Activated CD4-positive, alpha-beta T cell treated with anti-CD3 and anti-CD28 coated beads, Interleukin-2, amount 10 ng/mL, durations not matched to agents 24 days and 14 days (primary cell): ENCODE data around the gene NENF. TPM values are rescaled to one million over a fixed set of nuclear protein-coding genes. Genes with fewer than 3 reads are reported as not detected.
A peak's percentile ranks its signal among the peaks of the same experiment; 100 is the strongest.

Experiments
- DNase-seq: peaks from one replicate; pipeline ENCODE4 v3.0.0; 2022
- H3K27ac Mint-ChIP-seq: one replicate; pipeline ENCODE4 v1.8.0; 2022; ENCODE audit warnings: mild to moderate bottlenecking, mixed read lengths
- H3K27me3 Mint-ChIP-seq: one replicate; pipeline ENCODE4 v1.8.0; 2022; ENCODE audit warnings: mixed read lengths
- H3K36me3 Mint-ChIP-seq: one replicate; pipeline ENCODE4 v1.8.0; 2022; ENCODE audit warnings: low read depth, mild to moderate bottlenecking, mixed read lengths
- H3K4me1 Mint-ChIP-seq: one replicate; pipeline ENCODE4 v1.8.0; 2021; ENCODE audit warnings: mixed read lengths
- H3K4me3 Mint-ChIP-seq: one replicate; pipeline ENCODE4 v1.8.0; 2022; ENCODE audit warnings: mild to moderate bottlenecking, moderate library complexity, mixed read lengths
- H3K9me3 Mint-ChIP-seq: one replicate; pipeline ENCODE4 v1.8.0; 2021; ENCODE audit warnings: mixed read lengths
- intact Hi-C: fragments of 100-400 bp; cut with micrococcal nuclease; formaldehyde crosslinking; loops from one replicate; pipeline ENCODE4 v1.15.1; 2023
- total RNA-seq: library from RNA; stranded (reverse); gene quantifications from 2 replicates; pipeline ENCODE4 v1.2.3, GENCODE V29; 2022

The NENF gene
- total RNA-seq, 1 donor from 2014 or later = 36.1 TPM

DNA sequence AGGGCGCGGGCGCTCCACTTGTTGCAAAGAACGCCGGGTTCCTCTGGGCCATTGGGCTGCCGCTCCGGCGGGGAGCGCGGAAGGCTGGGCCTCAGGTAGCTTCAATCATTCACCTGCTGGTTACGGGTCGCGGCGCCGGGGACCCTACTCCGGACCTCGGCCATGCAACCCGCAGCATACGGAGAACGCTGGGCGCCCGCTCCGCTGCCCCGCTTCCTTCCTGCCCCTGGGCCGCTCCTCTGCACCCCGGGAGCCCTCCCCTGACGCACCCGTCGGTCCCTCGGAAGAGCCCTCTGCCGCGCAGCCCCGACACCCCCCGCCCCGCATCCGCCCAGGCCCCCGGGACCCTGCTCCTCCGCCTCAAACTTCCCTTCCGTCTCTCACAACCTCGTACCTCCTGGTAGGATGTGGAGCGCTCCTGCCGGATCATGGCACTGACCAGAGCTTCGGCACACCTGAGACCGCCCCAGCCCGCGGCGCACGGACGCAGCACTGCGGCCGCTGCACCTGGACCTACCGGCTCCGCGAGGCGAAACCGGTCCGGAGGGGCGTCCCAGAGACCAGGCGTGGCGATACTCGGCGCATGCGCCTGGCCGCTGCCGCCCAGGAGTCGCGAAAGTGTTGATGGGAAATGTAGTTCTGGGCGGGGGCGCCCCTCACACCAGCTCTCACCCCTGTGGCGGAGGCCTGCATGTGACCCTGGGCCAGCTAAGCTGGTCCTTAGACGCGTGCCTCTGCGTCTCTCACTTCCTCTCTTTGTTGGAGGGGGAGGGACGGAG is 18.2 kb upstream of the NENF start, which contains the start of gene PACC1:
PACC1 (minus strand) TSS at position 559 of the 779 bp plus-strand sequence; CDS start at position 430, 129 bp downstream.
- H3K27me3 Mint-ChIP-seq = no peaks in the 10 kb centered on the region
- DNase-seq = peak; percentile 97
- peak within 1 kb of the TSS; percentile 99 for H3K4me3 Mint-ChIP-seq
- peaks cover 25% of the 10 kb centered on the region for H3K4me1 Mint-ChIP-seq
- H3K9me3 Mint-ChIP-seq = no peaks in the 10 kb centered on the region
- H3K27ac Mint-ChIP-seq = peak within 1 kb of the TSS; percentile 96
- peaks cover 32% of the 10 kb centered on the region for H3K36me3 Mint-ChIP-seq
- intact Hi-C loops = loop anchor here (1.0 kb wide), 1 partner anchor 18 kb away; the partner anchor contains the start of gene NENF

- no peaks in the 10 kb centered on the region for H3K9me3 Mint-ChIP-seq
- DNase-seq = no peak
- H3K4me3 Mint-ChIP-seq = peak overlapping the region; percentile 99
- peaks cover 25% of the 10 kb centered on the region for H3K36me3 Mint-ChIP-seq
- H3K4me1 Mint-ChIP-seq = peaks cover 25% of the 10 kb centered on the region
- peak overlapping the region; percentile 96 for H3K27ac Mint-ChIP-seq
- no peaks in the 10 kb centered on the region for H3K27me3 Mint-ChIP-seq
- intact Hi-C loops = no loop called here
Observed at GRCh38 chr1:212415107-212415841, 17.4 kb upstream of the NENF start.

- DNase-seq = no peak
- intact Hi-C loops = no loop called here
- Mint-ChIP-seq H3K36me3 (no peaks in the 10 kb centered on the region), H3K27me3 (peaks cover 23% of the 10 kb centered on the region), H3K4me3 (no peak overlapping the region), H3K9me3 (no peaks in the 10 kb centered on the region), H3K27ac (no peak overlapping the region), H3K4me1 (no peaks in the 10 kb centered on the region)
Observed at GRCh38 chr1:212421165-212421564, 11.6 kb upstream of the NENF start.

- intact Hi-C loops = no loop called here
- no peak overlapping the region for H3K27ac Mint-ChIP-seq
- no peaks in the 10 kb centered on the region for H3K36me3 Mint-ChIP-seq
- H3K9me3 Mint-ChIP-seq = no peaks in the 10 kb centered on the region
- peaks cover 28% of the 10 kb centered on the region for H3K27me3 Mint-ChIP-seq
- no peak for DNase-seq
- H3K4me3 Mint-ChIP-seq = no peak overlapping the region
- no peaks in the 10 kb centered on the region for H3K4me1 Mint-ChIP-seq
Observed at GRCh38 chr1:212423879-212424278, 8.8 kb upstream of the NENF start.

GRCh38 chr1:212428496-212428895 is 4.2 kb upstream of the NENF start:
- H3K27me3 Mint-ChIP-seq = peaks cover 21% of the 10 kb centered on the region
- no peak overlapping the region for H3K4me3 Mint-ChIP-seq
- no peaks in the 10 kb centered on the region for H3K36me3 Mint-ChIP-seq
- no peak for DNase-seq
- intact Hi-C loops = no loop called here
- no peaks in the 10 kb centered on the region for H3K9me3 Mint-ChIP-seq
- H3K4me1 Mint-ChIP-seq = peaks cover 16% of the 10 kb centered on the region
- H3K27ac Mint-ChIP-seq = no peak overlapping the region

DNA sequence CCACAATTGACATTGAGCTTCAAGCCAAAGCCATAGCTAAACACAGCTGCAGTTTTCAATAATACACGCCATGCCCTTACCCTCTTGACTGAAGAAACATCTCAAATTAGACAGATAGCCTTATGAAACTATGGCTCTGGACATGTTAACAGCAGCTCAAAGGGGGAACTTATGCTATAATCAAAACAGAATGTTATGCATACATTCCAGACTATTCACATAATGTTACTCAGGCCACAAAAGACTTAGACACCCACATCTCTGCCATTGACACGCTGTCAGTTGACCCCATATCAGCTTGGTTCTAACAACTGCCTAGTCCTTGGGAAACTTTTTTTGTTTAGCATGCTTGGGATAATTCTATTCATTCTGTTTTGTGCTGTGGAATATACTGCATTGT is 2.3 kb upstream of the NENF start:
- intact Hi-C loops = loop anchor here (5.0 kb wide), 2 partner anchors 177 to 393 kb away; partner anchors contain the start of genes ATF3, DTL and INTS7
- peaks cover 7% of the 10 kb centered on the region for H3K27me3 Mint-ChIP-seq
- no peak overlapping the region for H3K27ac Mint-ChIP-seq
- no peak overlapping the region for H3K4me3 Mint-ChIP-seq
- H3K4me1 Mint-ChIP-seq = peaks cover 26% of the 10 kb centered on the region
- H3K9me3 Mint-ChIP-seq = no peaks in the 10 kb centered on the region
- peaks cover 3% of the 10 kb centered on the region for H3K36me3 Mint-ChIP-seq
- DNase-seq = no peak

DNA sequence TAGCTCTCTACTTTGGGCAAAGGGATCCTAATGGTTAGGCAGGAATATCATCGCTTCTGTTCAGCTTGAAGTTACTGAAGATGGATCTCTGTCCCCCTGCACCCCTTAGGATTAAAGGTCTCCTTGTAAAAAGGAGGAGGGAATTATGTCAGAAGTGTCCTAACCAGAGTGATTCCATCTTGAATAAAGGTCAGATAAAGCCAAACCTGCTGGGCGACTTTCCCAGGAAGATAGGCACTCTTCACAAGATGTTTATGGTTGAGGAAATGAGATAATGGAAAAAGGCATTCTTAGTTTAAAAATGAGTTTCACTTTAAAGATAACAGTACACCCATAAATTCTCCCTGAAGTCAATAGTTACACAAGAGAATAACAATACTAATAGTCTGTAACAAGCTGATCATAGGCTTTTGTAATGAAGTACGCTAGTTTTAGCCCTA is 1.7 kb upstream of the NENF start:
- intact Hi-C loops = loop anchor here (5.0 kb wide), 2 partner anchors 176 to 394 kb away; partner anchors contain the start of genes ATF3, DTL and INTS7
- no peak overlapping the region for H3K4me3 Mint-ChIP-seq

GRCh38 chr1:212431644-212432043 is 1.1 kb upstream of the NENF start:
- Mint-ChIP-seq H3K4me1 (peaks cover 26% of the 10 kb centered on the region), H3K27ac (peak overlapping the region; percentile 68), H3K27me3 (peaks cover 7% of the 10 kb centered on the region), H3K36me3 (peaks cover 3% of the 10 kb centered on the region), H3K9me3 (no peaks in the 10 kb centered on the region), H3K4me3 (peak overlapping the region; percentile 50)
- no peak for DNase-seq
- intact Hi-C loops = loop anchor here (1.0 to 5.0 kb wide), 4 partner anchors 17 to 394 kb away; partner anchors contain the start of genes ATF3, DTL, INTS7 and PACC1

More for the DNA sequence above, 1.7 kb upstream of the NENF start:
- DNase-seq = no peak
- Mint-ChIP-seq H3K36me3 (peaks cover 3% of the 10 kb centered on the region), H3K27me3 (peaks cover 7% of the 10 kb centered on the region), H3K27ac (no peak overlapping the region), H3K4me1 (peaks cover 26% of the 10 kb centered on the region), H3K9me3 (no peaks in the 10 kb centered on the region)

DNA sequence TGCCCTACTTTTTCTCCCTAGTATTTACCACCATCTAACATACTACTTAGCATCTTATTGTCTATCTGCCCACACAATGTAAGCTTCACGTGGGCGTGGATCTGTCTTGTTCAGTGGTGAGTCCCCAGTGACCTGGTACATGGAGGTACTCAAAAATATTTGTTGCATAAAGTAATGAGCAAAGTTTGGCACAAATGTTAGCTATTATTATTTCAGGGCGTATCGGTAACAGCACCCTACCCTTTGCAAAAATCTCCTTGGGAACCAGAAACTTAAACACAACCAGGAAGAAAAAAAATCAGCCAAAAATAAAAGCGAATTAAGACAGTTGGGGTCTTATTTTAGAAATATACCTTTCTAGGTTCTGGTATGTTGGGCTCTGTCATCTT is 454 bp upstream of the NENF start:
- H3K27me3 Mint-ChIP-seq = peaks cover 6% of the 10 kb centered on the region
- H3K9me3 Mint-ChIP-seq = no peaks in the 10 kb centered on the region
- peak overlapping the region; percentile 77 for H3K4me3 Mint-ChIP-seq
- peak overlapping the region; percentile 76 for H3K27ac Mint-ChIP-seq
- intact Hi-C loops = loop anchor here (1.0 to 5.0 kb wide), 4 partner anchors 18 to 395 kb away; partner anchors contain the start of genes ATF3, DTL, INTS7 and PACC1
- peaks cover 3% of the 10 kb centered on the region for H3K36me3 Mint-ChIP-seq
- no peak for DNase-seq
- peaks cover 28% of the 10 kb centered on the region for H3K4me1 Mint-ChIP-seq

DNA sequence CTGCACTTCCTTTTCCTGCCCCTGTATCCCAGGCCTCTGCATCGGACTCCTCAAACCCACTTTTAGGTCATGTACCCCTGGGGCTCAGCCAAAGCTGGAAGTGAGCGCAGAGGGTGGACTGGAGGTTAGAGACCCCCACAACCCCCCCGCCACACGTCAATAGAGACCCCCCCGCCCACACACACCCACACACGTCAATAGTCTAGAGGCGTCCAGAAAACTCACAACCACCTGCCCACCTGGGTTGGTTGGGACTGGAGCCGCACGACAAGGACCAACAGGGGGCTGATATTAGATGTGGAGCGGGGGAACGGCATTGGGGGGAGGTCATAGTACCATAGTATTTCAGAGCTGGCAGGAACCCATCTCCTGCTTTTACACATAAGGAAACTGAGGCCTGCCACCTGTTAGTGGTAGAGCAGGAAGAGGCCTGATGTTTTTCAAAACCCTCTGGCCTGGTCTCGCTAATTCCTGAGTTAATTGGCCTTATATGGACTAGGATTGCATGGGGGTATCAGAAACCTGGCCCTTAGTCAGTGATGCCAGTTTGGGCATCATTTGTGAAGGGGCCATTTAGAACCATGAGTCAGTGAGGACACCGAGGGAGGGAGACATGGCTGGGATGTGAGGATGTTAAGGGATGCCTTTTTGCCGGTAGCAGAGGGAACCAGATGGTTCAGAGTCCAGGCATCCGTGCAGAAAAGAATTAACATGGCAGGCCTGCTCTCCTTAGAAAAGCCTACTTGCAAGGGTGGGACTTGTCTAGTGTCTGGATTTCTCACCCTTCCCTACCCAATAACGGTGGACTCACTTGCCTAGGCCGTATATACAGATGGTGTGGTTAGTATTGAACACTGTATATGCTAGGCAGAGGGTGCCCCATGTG is 1.1 kb downstream of the NENF start:
- H3K36me3 Mint-ChIP-seq = peaks cover 3% of the 10 kb centered on the region
- DNase-seq = no peak
- H3K9me3 Mint-ChIP-seq = no peaks in the 10 kb centered on the region
- intact Hi-C loops = loop anchor here (2.0 to 5.0 kb wide), 4 partner anchors 17 to 397 kb away; partner anchors contain the start of genes ATF3, DTL, INTS7 and PPP2R5A
- peak overlapping the region; percentile 64 for H3K27ac Mint-ChIP-seq
- H3K27me3 Mint-ChIP-seq = peaks cover 2% of the 10 kb centered on the region
- H3K4me1 Mint-ChIP-seq = peaks cover 34% of the 10 kb centered on the region
- H3K4me3 Mint-ChIP-seq = peak overlapping the region; percentile 82

DNA sequence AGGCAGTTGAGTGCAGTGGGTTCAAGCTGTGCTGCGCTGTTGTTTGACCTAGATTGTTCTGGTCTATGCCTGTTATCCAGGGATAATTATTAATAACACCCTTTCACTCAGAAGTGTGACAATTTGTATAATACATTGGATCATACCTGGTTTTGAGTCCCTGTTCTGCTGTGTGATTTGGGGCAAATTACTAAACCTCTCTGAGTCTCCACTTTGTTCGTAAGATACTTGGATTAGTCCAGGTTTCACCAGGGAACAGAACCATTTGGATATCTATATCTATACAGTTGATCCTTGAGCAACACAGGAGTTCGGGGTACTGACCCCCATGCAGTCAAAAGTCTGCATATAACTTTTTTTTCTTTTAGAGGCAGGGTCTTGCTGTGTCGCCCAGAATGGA is 2.3 kb downstream of the NENF start:
- Mint-ChIP-seq H3K36me3 (peaks cover 3% of the 10 kb centered on the region), H3K4me3 (no peak overlapping the region), H3K9me3 (no peaks in the 10 kb centered on the region), H3K4me1 (peaks cover 34% of the 10 kb centered on the region), H3K27ac (no peak overlapping the region), H3K27me3 (no peaks in the 10 kb centered on the region)
- intact Hi-C loops = loop anchor here (2.0 to 5.0 kb wide), 3 partner anchors 16 to 398 kb away; partner anchors contain the start of genes ATF3, DTL and INTS7
- no peak for DNase-seq

DNA sequence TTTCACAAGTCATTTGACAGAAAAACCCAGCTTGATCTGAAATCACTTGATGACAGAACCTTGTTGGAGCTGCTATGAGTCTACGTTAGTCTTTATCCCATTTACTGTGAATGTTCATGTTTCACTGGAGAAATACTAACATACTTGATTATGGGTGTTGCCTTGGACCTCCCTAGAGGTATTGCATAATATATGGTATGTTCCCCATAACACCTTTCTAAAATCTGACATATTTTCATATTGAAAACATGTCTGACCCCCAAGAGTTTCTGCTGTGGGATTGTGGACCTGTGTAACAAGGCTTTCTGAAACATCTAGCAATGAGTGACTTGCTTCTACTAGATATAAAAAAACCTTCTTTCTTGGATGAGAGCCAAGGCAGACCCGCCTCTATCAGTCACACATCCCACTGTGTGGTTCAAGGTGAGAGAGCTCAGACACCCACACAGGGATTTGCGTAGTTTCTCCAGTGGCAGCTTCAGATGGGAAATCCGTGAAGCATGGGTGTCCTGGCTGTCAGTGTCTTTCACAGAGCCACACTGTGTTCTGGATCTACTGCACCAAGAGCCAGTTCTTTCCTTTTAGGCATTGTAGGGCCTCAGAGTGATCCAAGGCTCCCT is 4.6 kb downstream of the NENF start:
- intact Hi-C loops = no loop called here
- Mint-ChIP-seq H3K9me3 (no peaks in the 10 kb centered on the region), H3K36me3 (peaks cover 3% of the 10 kb centered on the region), H3K27me3 (no peaks in the 10 kb centered on the region), H3K27ac (no peak overlapping the region), H3K4me1 (peaks cover 23% of the 10 kb centered on the region), H3K4me3 (no peak overlapping the region)
- no peak for DNase-seq

GRCh38 chr1:212438831-212439237 is 6.1 kb downstream of the NENF start:
- H3K27ac Mint-ChIP-seq = no peak overlapping the region
- no peak for DNase-seq
- peaks cover 16% of the 10 kb centered on the region for H3K4me1 Mint-ChIP-seq
- intact Hi-C loops = no loop called here
- H3K9me3 Mint-ChIP-seq = no peaks in the 10 kb centered on the region
- peaks cover 6% of the 10 kb centered on the region for H3K36me3 Mint-ChIP-seq
- H3K27me3 Mint-ChIP-seq = no peaks in the 10 kb centered on the region
- no peak overlapping the region for H3K4me3 Mint-ChIP-seq
